Psoas muscle (tissue), 8 donors: ENCODE results near the gene UTF1. TPM values are rescaled to one million over a fixed set of nuclear protein-coding genes. Genes with fewer than 3 reads are reported as not detected.

Experiments
- ATAC-seq, 4 donors: fragments of 200-7000 bp; cut with Tn5 transposase; one replicate each; pipeline ENCODE4 v1.9.1; 2020; ENCODE audit warnings: moderate library complexity in 3 of 4, mild to moderate bottlenecking in 2 of 4
- DNase-seq, 2 donors: peaks; one replicate each; pipeline ENCODE4 v3.0.0-alpha.2; 2020
- H3K27ac ChIP-seq: fragments of 200-600 bp; one replicate; pipeline ENCODE4 v1.8.0; 2022
- H3K27me3 ChIP-seq, 3 donors: fragments of 200-600 bp in 1 of 3; one replicate each; pipeline versions ENCODE4 v1.6.1 to v1.8.0; 2013 to 2022; ENCODE audit warnings: low read length in 2 of 3, mild to moderate bottlenecking in 2 of 3, moderate library complexity in 1 of 3; ENCODE audit not compliant: insufficient read depth in 3 of 3
- H3K36me3 ChIP-seq, 2 donors: fragments of 200-600 bp in 1 of 2; one replicate each; pipeline versions ENCODE4 v1.6.1 to v1.8.0; 2013 to 2022; ENCODE audit warnings: low read depth in 1 of 2, mild to moderate bottlenecking in 1 of 2, moderate library complexity in 1 of 2; ENCODE audit not compliant: insufficient read depth in 1 of 2
- H3K4me1 ChIP-seq: fragments of 200-600 bp; one replicate; pipeline ENCODE4 v1.8.0; 2022
- H3K4me3 ChIP-seq: fragments of 200-600 bp; one replicate; pipeline ENCODE4 v1.8.0; 2022; ENCODE audit warnings: mild to moderate bottlenecking
- H3K9me3 ChIP-seq: fragments of 200-600 bp; one replicate; pipeline ENCODE4 v1.8.0; 2022
- WGBS, 3 donors: extraction: QIAGEN DNeasy Blood & Tissue Kit; methylation state at CpG; one replicate each; pipeline versions ENCODE4 v1.1.6 to v1.1.7; 2013; 5-methylcytosine and 5-hydroxymethylcytosine counted together
- intact Hi-C, 2 donors: fragments of 100-400 bp; cut with DNase I; formaldehyde crosslinking; loops; one replicate each; pipeline versions ENCODE4 v1.11.0 to v1.14.2; 2022
- polyA plus RNA-seq, 3 donors: library from polyadenylated mRNA; stranded (reverse); fragments of 200-250 nt; gene quantifications; one replicate each; pipeline ENCODE4 v1.2.3, GENCODE V29; 2013
- total RNA-seq, 4 donors: library from RNA; stranded (reverse); fragmentation: NEBNext Ultra II Directional in 2 of 4; extraction: Animal tissue kit (Norgen Biotek cat#: 25700) in 2 of 4; gene quantifications; one replicate each; pipeline versions ENCODE4 v1.2.1 to v1.2.4, GENCODE V29; 2021 to 2023
- TF ChIP-seq, protein P1 (sequence below): fragments of 200-600 bp; IDR thresholded peaks from one replicate; pipeline ENCODE4 v1.8.0; 2022; ENCODE audit warnings: antibody characterized with exemption
- donor health status: healthy with polysubstance abuse.
- donor health status: DM: no; HTN: no; CAD: no; lungs with moderate emphysema.
- donor health status: Bipolar disorder and iron deficiency.
- donor health status: healthy.
- donor health status: DM: yes; HTN: yes; CAD: no.
- donor health status: DM: no; HTN: no; CAD: no.
- donor health status: DM: no; HTN: no; CAD: no.
- donor health status: DM: yes; HTN: yes; CAD: no.

Gene UTF1
- total and polyA plus RNA-seq, 7 donors, result not detected

DNA sequence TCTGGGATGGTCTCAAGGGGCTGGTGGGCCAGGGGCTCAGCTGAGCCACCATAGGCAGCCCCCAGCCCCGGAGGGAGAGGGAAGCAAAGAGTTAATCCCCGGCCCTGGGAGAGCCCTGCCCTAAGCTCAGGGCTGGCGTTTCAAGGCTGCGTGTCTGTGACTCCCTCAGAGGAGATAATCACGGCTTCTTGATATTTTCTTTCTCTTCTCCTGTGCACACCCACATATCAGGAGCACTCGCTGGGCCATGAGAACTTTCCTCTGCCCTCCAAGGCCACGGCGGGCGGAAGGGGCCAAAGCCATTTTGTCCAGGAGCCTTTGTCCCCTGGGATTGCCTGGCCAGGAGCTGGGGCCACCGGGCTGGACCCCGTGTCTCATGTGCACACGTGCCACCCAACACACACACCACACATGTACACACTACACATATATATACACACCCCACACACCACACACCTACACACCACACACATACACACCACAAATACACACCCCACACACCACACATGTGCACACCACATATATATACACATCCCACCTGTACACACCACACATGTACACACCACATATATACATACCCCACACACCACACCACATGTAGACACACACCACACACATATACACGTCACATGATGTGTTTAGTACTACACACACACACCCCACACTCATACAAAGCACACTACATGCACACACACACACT lies 24.6 kb downstream of the UTF1 start:
- TF ChIP-seq, protein P1, sequence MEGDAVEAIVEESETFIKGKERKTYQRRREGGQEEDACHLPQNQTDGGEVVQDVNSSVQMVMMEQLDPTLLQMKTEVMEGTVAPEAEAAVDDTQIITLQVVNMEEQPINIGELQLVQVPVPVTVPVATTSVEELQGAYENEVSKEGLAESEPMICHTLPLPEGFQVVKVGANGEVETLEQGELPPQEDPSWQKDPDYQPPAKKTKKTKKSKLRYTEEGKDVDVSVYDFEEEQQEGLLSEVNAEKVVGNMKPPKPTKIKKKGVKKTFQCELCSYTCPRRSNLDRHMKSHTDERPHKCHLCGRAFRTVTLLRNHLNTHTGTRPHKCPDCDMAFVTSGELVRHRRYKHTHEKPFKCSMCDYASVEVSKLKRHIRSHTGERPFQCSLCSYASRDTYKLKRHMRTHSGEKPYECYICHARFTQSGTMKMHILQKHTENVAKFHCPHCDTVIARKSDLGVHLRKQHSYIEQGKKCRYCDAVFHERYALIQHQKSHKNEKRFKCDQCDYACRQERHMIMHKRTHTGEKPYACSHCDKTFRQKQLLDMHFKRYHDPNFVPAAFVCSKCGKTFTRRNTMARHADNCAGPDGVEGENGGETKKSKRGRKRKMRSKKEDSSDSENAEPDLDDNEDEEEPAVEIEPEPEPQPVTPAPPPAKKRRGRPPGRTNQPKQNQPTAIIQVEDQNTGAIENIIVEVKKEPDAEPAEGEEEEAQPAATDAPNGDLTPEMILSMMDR, result no peak
- Histone ChIP-seq H3K27ac (no peak overlapping the region), H3K9me3 (no peaks in the 10 kb centered on the region), H3K4me1 (peaks cover 9% of the 10 kb centered on the region), H3K36me3 (no peaks in the 10 kb centered on the region), H3K27me3 (peaks cover 0 to 8% (median 0%) of the 10 kb centered on the region in 3 donors), H3K4me3 (no peak overlapping the region)
- intact Hi-C loops, result no loop called here
- no peak for DNase-seq
- WGBS, 3 donors, result 43 to 62% (median 47%) methylated on average over 13 of the region's 13 CpGs
- no peak for ATAC-seq

DNA sequence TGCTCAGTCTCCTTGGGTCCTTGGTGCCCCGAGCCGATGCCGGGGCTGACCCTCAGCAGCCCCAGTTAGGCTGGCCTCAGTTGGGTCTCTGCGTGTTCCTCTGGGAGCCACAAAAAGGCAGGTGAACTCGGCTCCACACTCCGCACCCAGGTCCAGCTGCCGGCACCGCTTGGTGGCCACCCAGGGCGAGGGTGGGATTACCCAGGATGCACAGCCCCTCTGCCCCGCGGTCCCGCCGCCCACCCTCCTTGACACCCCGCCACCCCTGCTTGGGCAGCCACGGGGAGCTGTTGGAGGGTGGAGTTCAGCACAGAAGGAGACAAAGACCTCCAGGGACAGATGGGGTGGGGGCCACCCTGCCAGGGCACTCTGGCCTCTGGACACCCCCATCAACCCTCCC lies 25.3 kb downstream of the UTF1 start:
- Histone ChIP-seq H3K27me3 (peaks cover 0 to 2% (median 0%) of the 10 kb centered on the region in 3 donors), H3K36me3 (no peaks in the 10 kb centered on the region), H3K4me1 (peaks cover 9% of the 10 kb centered on the region), H3K27ac (no peak overlapping the region), H3K4me3 (no peak overlapping the region), H3K9me3 (no peaks in the 10 kb centered on the region)
- TF ChIP-seq, protein P1, result no peak
- intact Hi-C loops, result no loop called here
- ATAC-seq (no peak), DNase-seq (no peak)
- 78 to 87% (median 83%) methylated on average over 15 of the region's 15 CpGs for WGBS, 3 donors

DNA sequence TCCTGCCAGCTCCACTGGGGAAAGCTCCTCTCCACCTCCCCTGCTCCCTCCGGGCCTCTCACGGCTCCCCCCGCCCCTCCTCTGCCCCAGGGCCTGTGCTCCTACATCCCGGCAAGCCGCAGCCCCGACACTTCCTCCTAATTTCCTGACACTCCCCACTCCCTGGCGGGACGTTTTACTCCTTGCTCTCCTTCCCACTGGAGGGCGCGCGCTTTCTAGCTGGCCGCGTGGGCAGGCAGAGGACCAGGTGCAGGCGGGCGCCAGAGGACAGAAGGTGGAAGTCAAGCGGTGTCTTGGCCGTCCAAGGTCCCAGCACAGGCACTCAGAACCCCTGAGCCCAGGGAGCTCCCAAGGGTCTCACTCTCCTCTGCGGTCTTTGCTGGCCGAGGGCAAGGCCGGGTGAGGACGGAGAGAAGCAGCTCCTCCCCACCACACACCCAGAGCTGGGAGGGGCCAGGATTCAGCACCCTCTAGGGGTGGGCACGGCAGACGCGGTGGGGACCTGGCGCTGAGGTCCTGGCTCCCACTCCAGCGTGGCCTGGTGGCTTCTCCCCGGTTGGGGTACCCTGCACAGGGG lies 27.6 kb downstream of the UTF1 start:
- peak overlapping the region; percentile 47 for H3K4me3 ChIP-seq
- DNase-seq (peak; percentile 63 to 75), ATAC-seq (peak in 3 of 4 donors; percentile 21 to 40 (median 35))
- peaks cover 15% of the 10 kb centered on the region for H3K4me1 ChIP-seq
- H3K36me3 ChIP-seq, result no peaks in the 10 kb centered on the region
- H3K9me3 ChIP-seq, result no peaks in the 10 kb centered on the region
- H3K27ac ChIP-seq, result no peak overlapping the region
- WGBS, 3 donors, result 5 to 10% (median 7%) methylated on average over 21 to 27 of the region's 27 CpGs
- intact Hi-C loops, result no loop called here
- TF ChIP-seq, protein P1, result peak; percentile 30
- H3K27me3 ChIP-seq, result no peaks in the 10 kb centered on the region

DNA sequence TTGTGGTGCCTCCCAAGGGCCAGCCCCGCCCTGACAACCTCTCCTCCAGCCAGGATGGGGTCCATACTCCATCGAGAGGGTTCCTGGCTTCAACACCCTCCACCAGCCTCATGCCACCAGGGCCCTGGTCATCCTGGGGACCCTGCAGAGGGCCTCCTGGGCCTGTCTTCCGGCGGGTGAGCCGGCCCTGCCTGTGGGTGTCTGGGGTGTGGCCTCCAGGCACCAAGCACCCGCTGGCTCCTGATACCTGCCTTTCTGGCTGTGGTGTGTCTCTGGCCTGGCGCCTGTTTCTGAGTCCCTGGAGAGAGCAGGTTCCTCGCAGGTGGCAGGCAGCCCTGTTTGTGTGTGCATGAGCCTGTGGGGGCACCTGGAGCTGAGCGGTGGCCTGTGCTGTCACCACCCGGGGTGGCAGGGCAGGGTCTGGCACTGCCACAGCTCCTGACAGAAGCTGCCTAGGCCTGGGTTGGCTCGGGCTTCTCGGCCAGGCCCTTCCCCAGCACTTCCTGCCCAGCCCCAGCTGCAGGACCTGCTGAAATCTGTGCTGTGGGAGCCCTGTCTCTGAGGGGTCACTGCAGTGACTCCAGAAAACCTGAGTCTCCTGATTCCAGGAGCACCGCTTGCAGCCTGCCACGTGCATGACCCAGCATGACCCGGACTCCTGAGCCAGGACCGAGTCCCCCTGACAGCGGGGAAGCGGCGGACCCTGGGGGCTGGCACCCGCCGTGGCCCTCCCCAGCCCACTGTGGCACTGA lies 28.2 kb downstream of the UTF1 start:
- DNase-seq (no peak), ATAC-seq (no peak)
- Histone ChIP-seq H3K36me3 (no peaks in the 10 kb centered on the region), H3K27me3 (no peaks in the 10 kb centered on the region), H3K27ac (peak overlapping the region; percentile 46), H3K4me1 (peaks cover 15% of the 10 kb centered on the region), H3K9me3 (no peaks in the 10 kb centered on the region), H3K4me3 (peak overlapping the region; percentile 47)
- intact Hi-C loops, result no loop called here
- TF ChIP-seq, protein P1, result no peak
- 67 to 70% (median 67%) methylated on average over 18 to 21 of the region's 21 CpGs for WGBS, 3 donors
